NCI-H2107 treated with DMSO at 0.1 percent for 48 hours (cell line): Measurements from ENCODE around the gene SPECC1L.

ENCODE experiments used
- DNase-seq: peaks from one replicate; lab custom pipeline; 2025; ENCODE audit not compliant: unreplicated experiment; lab: John Stamatoyannopoulos, UW

SPECC1L gene

GRCh38 chr22:24426851-24427499 lies 156.3 kb downstream of the SPECC1L start:
- DNase-seq = no peak

DNA sequence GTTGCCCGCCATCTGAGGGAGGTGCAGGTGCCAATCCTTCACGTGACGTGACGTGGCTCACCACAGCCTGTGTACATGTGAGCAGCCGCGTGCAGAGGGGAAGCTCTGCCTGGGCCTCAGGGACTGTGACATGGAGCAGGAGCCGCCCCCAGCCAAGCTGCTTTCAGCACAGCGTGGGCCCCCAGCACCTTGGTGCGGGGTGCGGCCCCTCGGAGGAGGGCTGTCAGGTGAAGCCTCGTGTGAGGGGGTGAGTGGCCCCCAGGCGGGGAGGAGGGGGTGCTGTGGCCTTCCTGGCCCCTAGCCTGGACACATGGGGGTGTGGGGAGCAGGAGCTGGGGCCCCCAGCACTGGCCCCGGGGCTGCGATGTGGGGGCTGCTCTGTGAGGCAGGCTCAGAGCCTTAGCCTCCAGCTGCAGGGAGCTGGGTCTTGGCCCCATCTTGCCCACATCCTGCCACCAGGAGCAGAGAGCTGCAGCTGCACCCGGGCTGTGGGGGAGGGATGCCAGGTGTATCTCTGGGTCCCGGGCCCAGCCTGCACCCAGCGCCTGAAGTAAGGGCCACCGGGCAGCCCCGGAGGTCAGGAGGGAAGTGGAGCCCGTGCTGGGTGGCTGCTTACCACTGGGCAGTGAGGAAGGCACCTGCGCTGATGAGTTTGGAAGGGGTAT lies 157.0 kb downstream of the SPECC1L start, which contains the start of gene ADORA2A:
TSS of gene ADORA2A (plus strand) at position 100 of the 665 bp plus-strand sequence. CDS start 5,806 bp downstream, outside the sequence.
- DNase-seq = no peak

- no peak for DNase-seq
Observed at GRCh38 chr22:24428751-24429410, 158.2 kb downstream of the SPECC1L start.

GRCh38 chr22:24429411-24430365 lies 159.1 kb downstream of the SPECC1L start:
- no peak for DNase-seq

- DNase-seq = no peak
Observed at GRCh38 chr22:24430431-24431308, 160.0 kb downstream of the SPECC1L start.

DNA sequence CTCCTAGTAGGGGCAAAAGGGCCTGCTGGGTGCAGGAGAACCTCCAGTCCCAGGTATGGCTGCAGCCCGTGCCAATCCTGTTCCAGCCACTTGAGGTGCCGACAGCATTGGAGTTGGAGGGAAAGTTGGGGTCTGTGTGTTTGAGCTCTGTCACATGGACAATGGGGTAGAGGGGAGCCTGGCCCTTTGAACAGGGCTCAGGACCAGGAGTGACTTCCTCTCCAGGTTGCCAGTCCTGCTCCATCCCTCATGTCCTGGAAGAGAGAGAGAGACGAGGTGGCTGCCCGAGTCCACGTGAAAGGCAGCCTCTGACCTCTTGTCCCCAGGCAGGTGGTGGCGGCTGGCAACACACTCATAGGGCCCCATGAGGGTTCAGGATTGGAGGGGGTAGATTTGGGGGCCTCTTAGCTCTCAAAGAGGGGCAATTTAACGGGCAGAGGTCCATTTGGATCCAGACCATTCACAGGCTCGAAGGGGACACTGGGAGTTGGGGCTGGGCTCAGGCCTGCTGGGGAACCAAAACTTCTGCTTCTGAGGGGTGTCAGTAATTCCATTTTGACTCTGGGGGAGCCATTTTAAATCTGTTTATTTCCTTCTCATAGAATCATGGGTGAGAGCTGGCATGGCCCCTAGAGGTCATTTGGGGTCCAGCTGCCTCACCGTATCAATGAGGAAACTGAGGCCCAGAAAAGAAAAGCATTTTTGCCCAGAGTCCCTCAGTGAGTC lies 160.8 kb downstream of the SPECC1L start:
- DNase-seq = no peak

DNA sequence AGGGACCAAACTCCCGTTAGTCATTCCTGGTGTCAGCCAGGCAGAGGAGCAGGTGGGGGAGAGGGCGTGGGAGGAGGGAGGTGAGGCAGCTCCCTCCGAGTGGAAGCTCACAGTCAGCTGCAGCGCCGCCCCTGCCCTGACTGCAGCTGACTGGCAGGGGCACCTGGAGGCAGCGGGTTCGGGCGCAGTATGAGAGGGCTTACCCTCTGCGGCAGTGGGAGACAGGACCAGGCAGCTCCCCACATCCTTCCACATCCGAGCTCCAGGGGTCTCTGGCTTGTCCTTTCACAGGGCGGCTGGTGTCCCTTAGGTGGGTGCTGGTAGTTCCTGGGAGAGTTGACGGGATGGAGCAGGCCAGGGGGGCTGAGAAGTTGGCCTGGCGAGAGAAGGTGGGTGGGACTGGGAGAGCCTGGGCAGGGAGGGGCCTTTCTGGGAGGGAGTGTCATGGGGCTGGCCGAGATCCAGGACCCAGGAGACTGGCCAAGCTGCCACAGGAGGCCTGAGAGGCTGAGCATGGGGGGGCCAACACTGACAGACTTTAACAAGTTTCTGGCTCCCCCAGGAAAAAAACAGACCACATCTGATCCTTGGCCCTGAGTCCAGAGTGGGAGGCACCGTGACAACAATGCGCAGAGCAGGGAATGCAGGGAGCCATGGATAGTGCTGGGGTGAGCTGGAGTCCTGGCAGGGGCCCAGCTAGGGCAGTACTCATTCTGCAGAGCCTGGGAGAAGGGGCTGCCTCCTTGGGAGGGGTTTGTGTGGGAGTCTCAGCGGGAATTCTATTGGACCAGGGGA lies 161.6 kb downstream of the SPECC1L start:
- DNase-seq = no peak

DNA sequence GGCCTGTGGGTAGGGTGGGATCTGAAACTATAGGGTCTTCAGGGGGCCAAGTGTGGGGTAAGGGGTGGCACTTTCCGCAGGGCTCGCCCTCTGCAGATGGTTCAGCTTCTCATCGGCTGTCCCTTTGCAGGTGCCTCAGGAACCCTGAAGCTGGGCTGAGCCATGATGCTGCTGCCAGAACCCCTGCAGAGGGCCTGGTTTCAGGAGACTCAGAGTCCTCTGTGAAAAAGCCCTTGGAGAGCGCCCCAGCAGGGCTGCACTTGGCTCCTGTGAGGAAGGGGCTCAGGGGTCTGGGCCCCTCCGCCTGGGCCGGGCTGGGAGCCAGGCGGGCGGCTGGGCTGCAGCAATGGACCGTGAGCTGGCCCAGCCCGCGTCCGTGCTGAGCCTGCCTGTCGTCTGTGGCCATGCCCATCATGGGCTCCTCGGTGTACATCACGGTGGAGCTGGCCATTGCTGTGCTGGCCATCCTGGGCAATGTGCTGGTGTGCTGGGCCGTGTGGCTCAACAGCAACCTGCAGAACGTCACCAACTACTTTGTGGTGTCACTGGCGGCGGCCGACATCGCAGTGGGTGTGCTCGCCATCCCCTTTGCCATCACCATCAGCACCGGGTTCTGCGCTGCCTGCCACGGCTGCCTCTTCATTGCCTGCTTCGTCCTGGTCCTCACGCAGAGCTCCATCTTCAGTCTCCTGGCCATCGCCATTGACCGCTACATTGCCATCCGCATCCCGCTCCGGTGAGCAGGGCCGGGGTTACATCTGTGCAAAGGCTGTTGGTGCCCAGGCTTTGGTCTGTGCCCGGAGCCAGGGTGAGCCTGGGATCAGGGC lies 162.6 kb downstream of the SPECC1L start:
- DNase-seq = no peak

DNA sequence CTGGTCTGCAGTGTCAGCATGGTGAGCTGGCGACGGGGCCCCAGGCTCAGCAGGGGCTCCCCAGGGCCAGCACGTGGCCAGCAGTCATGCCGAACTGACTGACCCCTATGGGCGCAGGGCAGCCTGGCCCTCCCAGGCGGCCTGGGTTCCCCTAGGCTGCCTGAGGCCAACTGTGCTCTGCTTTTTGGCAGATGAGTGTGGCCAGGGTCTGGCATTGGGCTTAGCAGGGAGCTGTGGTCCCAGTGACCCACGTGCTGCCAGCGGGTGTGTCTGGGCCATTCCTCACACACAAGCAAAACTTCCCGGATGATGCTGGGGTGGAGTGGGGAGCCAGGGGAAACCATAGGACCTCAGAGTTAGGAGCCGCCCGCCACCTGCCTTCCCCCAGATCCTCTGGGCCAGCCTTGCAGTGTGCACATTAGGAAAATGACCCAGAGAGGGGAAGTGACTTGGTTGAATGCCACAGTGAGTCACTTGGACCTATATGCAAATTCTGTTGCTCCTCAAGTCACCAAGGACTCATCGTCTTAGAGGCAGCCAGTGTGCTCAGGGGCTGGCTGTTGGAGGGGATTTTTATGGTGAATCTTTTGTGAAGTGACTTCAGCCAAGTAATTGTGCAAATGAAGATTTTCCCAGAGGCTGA lies 163.3 kb downstream of the SPECC1L start:
- DNase-seq = no peak

GRCh38 chr22:24434471-24435322 lies 164.1 kb downstream of the SPECC1L start:
- no peak for DNase-seq

DNA sequence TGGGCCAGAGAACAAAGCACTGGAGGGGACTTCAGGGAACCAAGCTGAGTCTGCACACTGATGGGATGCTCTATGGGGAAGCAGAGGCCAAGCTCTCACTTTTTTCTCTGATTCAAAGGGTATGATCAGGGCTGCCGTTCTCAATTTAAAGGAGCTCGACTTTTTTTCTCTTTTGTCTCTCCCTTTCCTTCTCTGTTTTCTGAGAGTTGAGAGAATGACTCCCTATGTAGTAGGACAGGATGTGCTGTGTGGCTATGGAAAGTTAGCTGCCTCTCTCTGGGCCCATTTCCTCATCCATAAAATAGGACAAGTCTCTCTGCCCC lies 164.7 kb downstream of the SPECC1L start:
- DNase-seq = no peak

GRCh38 chr22:24435861-24436371 lies 165.3 kb downstream of the SPECC1L start:
- no peak for DNase-seq

- no peak for DNase-seq
Observed at GRCh38 chr22:24436553-24436952, 165.9 kb downstream of the SPECC1L start.

DNA sequence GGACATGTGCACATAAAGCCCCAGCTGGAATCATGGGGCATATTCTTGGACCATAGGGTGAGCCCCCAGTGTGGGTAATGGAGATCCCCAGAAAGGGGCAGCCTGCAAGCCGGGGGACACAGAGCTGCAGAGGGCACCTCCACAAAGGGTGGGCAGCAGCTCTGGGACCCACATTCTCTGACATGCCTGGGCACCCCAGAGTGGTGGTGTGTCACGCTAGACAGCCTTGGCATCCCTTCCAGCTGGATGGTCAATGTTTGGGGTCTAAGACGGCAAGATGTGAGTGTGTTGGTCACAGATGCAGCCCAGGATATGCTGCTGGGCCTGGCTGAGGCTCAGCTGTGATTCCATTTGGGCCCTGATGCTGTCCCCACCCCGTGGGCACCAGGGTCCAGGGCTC lies 166.5 kb downstream of the SPECC1L start:
- DNase-seq = no peak

GRCh38 chr22:24437741-24438328 lies 167.2 kb downstream of the SPECC1L start:
- DNase-seq = no peak

GRCh38 chr22:24440270-24440717 lies 169.7 kb downstream of the SPECC1L start:
- no peak for DNase-seq
